HepG2 (cell line): ENCODE measurements around the gene CHRNB2. TPM values are rescaled to one million over a fixed set of nuclear protein-coding genes. Genes with fewer than 3 reads are reported as not detected.
A peak's percentile ranks its signal among the peaks of the same experiment; 100 is the strongest.

ENCODE experiments used
- ATAC-seq: fragments of 200-7000 bp; cut with Tn5 transposase; 3 replicates; pipeline ENCODE4 v1.9.1; 2020; ENCODE audit warnings: mild to moderate bottlenecking, moderate library complexity
- BruUV-seq: library from RNA; stranded (reverse); fragments of 400-500 nt; replicated peaks from 2 replicates; lab custom pipeline; 2021; lab: Mats Ljungman, UMichigan
- CTCF ChIA-PET: fragments of 300-600 bp; formaldehyde crosslinking; extraction: SDS; loops from one replicate; lab custom pipeline; 2021; ENCODE audit warnings: low total read pairs, inconsistent platforms, low intra/inter-chr PET ratio; lab: Yijun Ruan, JAX
- POLR2A ChIA-PET: fragments of 350-600 bp; sonication (Branson Sonifier 250); formaldehyde crosslinking; loops from one replicate; lab custom pipeline; 2020; ENCODE audit warnings: antibody characterized with exemption, inconsistent platforms; lab: Yijun Ruan, JAX
- DNase-seq: peaks from one replicate; pipeline ENCODE4 v3.0.0-alpha.2; 2015; ENCODE audit warnings: low spot score
- FAIRE-seq: peaks from 3 replicates; lab custom pipeline; 2011; peaks lifted over from hg19 to GRCh38; lab: Jason Lieb, UNC
- H2AFZ ChIP-seq: one replicate; pipeline ENCODE4 v1.6.1; 2011; ENCODE audit warnings: low read length, inconsistent platforms
- H3K27ac ChIP-seq: fragments of 300-600 bp; 3 replicates; pipeline ENCODE4 v1.8.0; 2011; ENCODE audit warnings: mixed run types, mild to moderate bottlenecking, mixed read lengths, low read length, inconsistent platforms; ENCODE audit not compliant: insufficient read depth; ENCODE audit errors: extremely low read length
- H3K27me3 ChIP-seq, 2 experiments: fragments of 200-600 bp in 1 of 2; 2 replicates in 1 of 2; 3 replicates in 1 of 2; pipeline versions ENCODE4 v1.6.0 to v1.8.0; 2011; ENCODE audit warnings: low read length in 2 of 2, mild to moderate bottlenecking in 2 of 2, moderate library complexity in 2 of 2, inconsistent platforms in 1 of 2; ENCODE audit not compliant: insufficient read depth in 2 of 2, control insufficient read depth in 1 of 2
- H3K36me3 ChIP-seq, 2 experiments: fragments of 200-600 bp in 1 of 2; replicated peaks in 1 of 2; 2 replicates in 1 of 2; 3 replicates in 1 of 2; pipeline versions ENCODE4 v1.5.1 to v1.8.0; 2011; ENCODE audit warnings: low read length in 2 of 2, inconsistent platforms in 1 of 2; ENCODE audit not compliant: insufficient read depth in 2 of 2, control insufficient read depth in 1 of 2
- H3K4me1 ChIP-seq: 2 replicates; pipeline ENCODE4 v1.5.1; 2012; ENCODE audit warnings: low read length, inconsistent platforms; ENCODE audit not compliant: insufficient read depth
- H3K4me2 ChIP-seq: 2 replicates; pipeline ENCODE4 v1.6.0; 2011; ENCODE audit warnings: low read depth, low read length, inconsistent platforms
- H3K4me3 ChIP-seq, 3 experiments: fragments of 200-600 bp in 1 of 3; sonication (generic), shearing (Covaris generic) in 1 of 3; replicated peaks in 1 of 3; 2 replicates each; pipeline ENCODE4 v1.5.1; 2011 to 2016; ENCODE audit warnings: low read length in 3 of 3, inconsistent platforms in 2 of 3, low read depth in 2 of 3, mild to moderate bottlenecking in 2 of 3, control low read depth in 1 of 3, mixed read lengths in 1 of 3; ENCODE audit not compliant: insufficient read depth in 1 of 3
- H3K79me2 ChIP-seq: one replicate; pipeline ENCODE4 v1.6.1; 2011; ENCODE audit warnings: low read length, inconsistent platforms; ENCODE audit not compliant: insufficient read depth
- H3K9ac ChIP-seq: 2 replicates; pipeline ENCODE4 v1.6.0; 2011; ENCODE audit warnings: mild to moderate bottlenecking, low read depth, low read length, inconsistent platforms; ENCODE audit not compliant: insufficient read depth
- H3K9me3 ChIP-seq: 2 replicates; pipeline ENCODE4 v1.5.1; 2012; ENCODE audit warnings: mild to moderate bottlenecking, low read length
- H4K20me1 ChIP-seq: 2 replicates; pipeline ENCODE4 v1.6.0; 2011; ENCODE audit warnings: inconsistent platforms, mild to moderate bottlenecking, low read length, moderate library complexity; ENCODE audit not compliant: insufficient read depth
- HOXA9 ChIP-seq: sonication (generic); formaldehyde crosslinking; IDR thresholded peaks from 2 replicates; pipeline ENCODE4 v1.8.1; 2022; ENCODE audit warnings: missing genetic modification reagents, mild to moderate bottlenecking, moderate library complexity, borderline replicate concordance
- LRRFIP1 ChIP-seq: sonication (generic); formaldehyde crosslinking; conservative IDR thresholded peaks from 2 replicates; pipeline ENCODE4 v1.4.0; 2020; ENCODE audit warnings: missing genetic modification reagents
- MXD3 ChIP-seq: IDR thresholded peaks from 2 replicates; pipeline ENCODE4 v1.6.1; 2016; ENCODE audit warnings: mild to moderate bottlenecking, missing biosample characterization, missing genetic modification reagents
- NCOA1 ChIP-seq: sonication (generic); formaldehyde crosslinking; IDR thresholded peaks from 2 replicates; pipeline ENCODE4 v1.9.0; 2021; ENCODE audit warnings: missing genetic modification reagents
- PHF8 ChIP-seq: sonication (generic); formaldehyde crosslinking; IDR thresholded peaks from 2 replicates; pipeline ENCODE4 v1.5.0; 2020; ENCODE audit warnings: missing genetic modification reagents
- SMAD3 ChIP-seq: sonication (generic); formaldehyde crosslinking; IDR thresholded peaks from 2 replicates; pipeline ENCODE4 v1.4.0; 2020; ENCODE audit warnings: missing genetic modification reagents
- SP1 ChIP-seq, 2 experiments: fragments of 450-650 bp in 1 of 2; sonication (generic) in 1 of 2; formaldehyde crosslinking in 1 of 2; IDR thresholded peaks; 2 replicates each; pipeline versions ENCODE4 v1.4.0 to v1.6.1; 2016 to 2020; ENCODE audit warnings: missing genetic modification reagents in 1 of 2
- ZBTB10 ChIP-seq: sonication (generic); formaldehyde crosslinking; IDR thresholded peaks from 2 replicates; pipeline ENCODE4 v1.4.0; 2020; ENCODE audit warnings: missing genetic modification reagents, borderline replicate concordance
- ZBTB8A ChIP-seq: sonication (generic); formaldehyde crosslinking; IDR thresholded peaks from 2 replicates; pipeline ENCODE4 v1.4.0; 2020; ENCODE audit warnings: mild to moderate bottlenecking, low read depth, missing genetic modification reagents, borderline replicate concordance
- ZIK1 ChIP-seq: sonication (generic); formaldehyde crosslinking; IDR thresholded peaks from 2 replicates; pipeline ENCODE4 v1.5.0; 2020; ENCODE audit warnings: mild to moderate bottlenecking, low read depth, missing genetic modification reagents, borderline replicate concordance
- ZNF30 ChIP-seq: sonication (generic); formaldehyde crosslinking; IDR thresholded peaks from 2 replicates; pipeline ENCODE4 v1.5.0; 2020; ENCODE audit warnings: mild to moderate bottlenecking, missing genetic modification reagents
- ZSCAN29 ChIP-seq: sonication (generic); formaldehyde crosslinking; conservative IDR thresholded peaks from 2 replicates; pipeline ENCODE4 v1.4.0; 2020; ENCODE audit warnings: mild to moderate bottlenecking, missing genetic modification reagents
- WGBS: methylation state at CpG from one replicate; pipeline ENCODE4 v1.1.6; 2017; ENCODE audit warnings: low lambda C conversion rate; 5-methylcytosine and 5-hydroxymethylcytosine counted together
- in situ Hi-C: cut with HindIII; loops from 2 replicates; pipeline ENCODE4 v1.10.0; 2017; ENCODE audit warnings: low pct_unique_long_range_greater_than_20kb; ENCODE audit not compliant: extremely low pct_ligation_motif_present
- intact Hi-C: fragments of 100-400 bp; cut with micrococcal nuclease; formaldehyde crosslinking; loops from one replicate; pipeline ENCODE4 v1.10.0; 2022; ENCODE audit not compliant: unreplicated experiment
- polyA plus RNA-seq, 8 experiments: library from polyadenylated mRNA; depleted of rRNA in 3 of 8; stranded (reverse) in 7 of 8; unstranded in 1 of 8; fragments of >200 nt; fragmentation: Illumina TruSeq in 4 of 8; extraction: Trizol in 4 of 8; gene quantifications; 2 replicates each; pipeline versions ENCODE4 v1.2.1 to v1.2.3, GENCODE V29; 2011 to 2016; ENCODE audit warnings: low read depth in 4 of 8, missing spikeins in 1 of 8, mixed read lengths in 1 of 8; ENCODE audit not compliant: insufficient read depth in 1 of 8
- total RNA-seq, 5 experiments: library from RNA; depleted of rRNA; stranded (reverse); fragments of >200 nt; fragmentation: Illumina TruSeq; extraction: Trizol; gene quantifications; 2 replicates each; pipeline ENCODE4 v1.2.3, GENCODE V29; 2016; ENCODE audit warnings: low read depth in 1 of 5

Gene CHRNB2
- total and polyA plus RNA-seq, 2 of the 13 experiments (the other 11 are each of a cell fraction or from before 2014, with no cell fraction given): 0.03 to 0.07 TPM

- Histone ChIP-seq H3K27ac (peak overlapping the region; percentile 94), H3K36me3 (peaks cover 0 to 9% of the 10 kb centered on the region in 2 experiments; a peak in 2 of 5 replicates), H3K9ac (peak overlapping the region; percentile 95), H2AFZ (peak overlapping the region; percentile 100), H3K9me3 (peaks cover 8% of the 10 kb centered on the region; the same call in 1 of the 2 replicates), H3K79me2 (peaks cover 52% of the 10 kb centered on the region), H3K4me3 (peak overlapping the region; percentile 80 to 99 (median 97)), H3K4me1 (peaks cover 26% of the 10 kb centered on the region), H3K27me3 (no peaks in the 10 kb centered on the region; a peak in 1 of 5 replicates), H4K20me1 (peaks cover 16% of the 10 kb centered on the region), H3K4me2 (peak overlapping the region; percentile 73)
- in situ Hi-C loops: no loop called here
- BruUV-seq: TSS peak; percentile 70
- FAIRE-seq (peak; percentile 64), DNase-seq (peak; percentile 84), ATAC-seq (peak; percentile 87)
- 0% methylated on average over 15 of the region's 70 CpGs for WGBS
- ChIA-PET CTCF (interaction anchor here (1.1 kb wide), 1 partner anchor 68 kb away, joined by 3 read pairs; no protein-coding TSS in a partner anchor), POLR2A (interaction anchor here (0.6 to 1.9 kb wide), 10 partner anchors 14 to 308 kb away, joined by 3 to 13 read pairs (median 4); partner anchors contain the start of genes ADAR and PMVK)
- intact Hi-C loops: loop anchor here (1.0 kb wide), 1 partner anchor 68 kb away; no protein-coding TSS in a partner anchor
- TF ChIP-seq LRRFIP1 (CRISPR knock-in tag): no peak
- peak; percentile 78; the same call in 1 of the 2 replicates for TF ChIP-seq NCOA1 (CRISPR knock-in tag)
- TF ChIP-seq MXD3: 0 out of 2 replicates have a peak, but pooled peaks have one; percentile 41
- TF ChIP-seq ZIK1 (CRISPR knock-in tag): 0 out of 2 replicates have a peak, but pooled peaks have one; percentile 14
- TF ChIP-seq SMAD3 (CRISPR knock-in tag): 0 out of 2 replicates have a peak, but pooled peaks have one; percentile 16
- TF ChIP-seq ZBTB8A (CRISPR knock-in tag): 0 out of 2 replicates have a peak, but pooled peaks have one; percentile 64
- no peak for TF ChIP-seq ZNF30
- TF ChIP-seq ZSCAN29 (CRISPR knock-in tag): peak; percentile 63; the same call in 1 of the 2 replicates
- no peak for TF ChIP-seq HOXA9 (CRISPR knock-in tag)
- no peak for TF ChIP-seq SP1 (IDR thresholded peaks at IDR 0.05)
- TF ChIP-seq SP1 (CRISPR knock-in tag; IDR thresholded peaks at IDR 0.05): no peak
- TF ChIP-seq ZBTB10 (CRISPR knock-in tag): no peak
- TF ChIP-seq PHF8 (CRISPR knock-in tag): peak; percentile 90
These were observed 59.9 kb downstream of the CHRNB2 start for GRCh38 chr1:154627257-154628120.
